Raji (cell line): Measurements from ENCODE around the gene PPP3CB.

Experiments used
- POLR2A ChIP-seq: IDR thresholded peaks from 2 replicates; pipeline ENCODE4 v1.6.1; 2011; ENCODE audit warnings: low read depth, low read length, control low read depth; ENCODE audit not compliant: insufficient read depth

The PPP3CB gene

GRCh38 chr10:73444457-73444856 is 51.4 kb downstream of the PPP3CB start:
- TF ChIP-seq POLR2A: no peak

GRCh38 chr10:73439605-73440312 is 56.1 kb downstream of the PPP3CB start:
- TF ChIP-seq POLR2A: no peak

- no peak for TF ChIP-seq POLR2A
Observed at GRCh38 chr10:73439055-73439454, 56.8 kb downstream of the PPP3CB start.

- TF ChIP-seq POLR2A: no peak
Observed at GRCh38 chr10:73433538-73433867, 62.3 kb downstream of the PPP3CB start, which contains the start of gene MSS51. Gene MSS51, minus strand, starts transcription at chr10:73433561. Its CDS starts 5,277 bp downstream, at chr10:73428284.

- no peak for TF ChIP-seq POLR2A
Observed at GRCh38 chr10:73432646-73433537, 62.9 kb downstream of the PPP3CB start.

GRCh38 chr10:73426318-73426717 is 69.5 kb downstream of the PPP3CB start:
- TF ChIP-seq POLR2A: no peak

- TF ChIP-seq POLR2A: no peak
Observed at GRCh38 chr10:73424478-73424877, 71.3 kb downstream of the PPP3CB start.

GRCh38 chr10:73423309-73423708 is 72.5 kb downstream of the PPP3CB start:
- no peak for TF ChIP-seq POLR2A

- TF ChIP-seq POLR2A: no peak
Observed at GRCh38 chr10:73416571-73416970, 79.3 kb downstream of the PPP3CB start.

GRCh38 chr10:73414230-73414945 is 81.4 kb downstream of the PPP3CB start:
- TF ChIP-seq POLR2A: peak; percentile 6; the same call in 1 of the 2 replicates

GRCh38 chr10:73413528-73414229 is 82.1 kb downstream of the PPP3CB start, which contains the start of gene ANXA7:
Gene ANXA7, minus strand, starts transcription at chr10:73414058. Its CDS starts 13,202 bp downstream, at chr10:73400856.
- TF ChIP-seq POLR2A: peak; percentile 70

- no peak for TF ChIP-seq POLR2A
Observed at GRCh38 chr10:73413108-73413527, 82.7 kb downstream of the PPP3CB start.

GRCh38 chr10:73410897-73411296 is 84.9 kb downstream of the PPP3CB start:
- no peak for TF ChIP-seq POLR2A

- TF ChIP-seq POLR2A: no peak
Observed at GRCh38 chr10:73408978-73409521, 86.8 kb downstream of the PPP3CB start.
